ENCODE measurements around the gene NID2.

Gene NID2

DNA sequence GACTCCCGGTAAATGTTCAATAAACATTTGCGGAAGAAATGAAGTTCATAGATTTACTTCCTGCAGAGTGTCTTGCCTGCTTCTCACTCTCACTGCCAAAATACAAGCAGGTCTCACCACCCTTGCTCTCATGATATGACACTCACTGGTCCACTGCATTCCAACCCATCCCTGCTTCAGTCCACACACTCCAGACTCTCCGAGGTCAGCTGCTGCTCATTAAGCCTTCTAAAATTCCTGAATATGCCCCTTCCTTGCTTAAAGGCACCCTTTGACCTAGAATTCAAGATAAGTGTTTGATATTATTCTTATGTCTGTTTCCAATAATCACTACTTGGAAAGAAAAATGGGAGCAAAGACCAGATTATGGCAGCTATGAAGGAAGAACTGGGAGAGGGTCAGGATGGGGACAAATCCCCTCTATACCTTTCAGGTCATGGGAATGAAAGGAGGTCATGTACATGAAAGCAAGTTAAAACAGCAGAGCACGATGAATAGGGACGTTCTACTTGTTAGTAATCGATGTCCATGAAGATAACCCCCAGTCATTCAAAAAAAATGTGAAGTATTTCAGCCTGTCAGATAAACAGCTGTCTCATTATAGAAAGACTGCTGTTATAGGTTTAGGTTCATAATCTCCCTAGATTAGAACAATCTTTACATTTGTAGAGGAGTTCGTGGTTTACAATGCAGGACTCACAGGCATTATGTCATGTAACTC lies 10.5 kb upstream of the NID2 start:
- no peak for DNase-seq

DNA sequence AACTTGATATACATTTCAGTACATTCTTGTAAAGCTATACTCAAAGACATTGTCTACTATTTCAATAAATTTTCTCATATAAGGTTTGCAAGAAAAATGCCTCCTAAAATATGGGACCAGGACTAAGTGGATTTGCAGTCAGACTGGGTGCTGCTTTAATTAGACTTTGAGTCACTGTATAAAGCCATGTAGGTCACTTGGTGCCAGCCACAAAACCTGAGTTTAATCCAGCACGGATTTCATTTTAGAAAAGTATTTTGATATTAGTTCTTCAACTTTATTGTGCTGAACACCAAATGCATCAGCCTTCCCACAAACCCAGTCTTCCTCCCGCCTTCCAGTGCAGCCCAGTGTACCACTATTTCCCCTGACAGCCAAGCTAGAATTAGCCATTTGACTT lies 9.9 kb upstream of the NID2 start:
- no peak for DNase-seq

DNA sequence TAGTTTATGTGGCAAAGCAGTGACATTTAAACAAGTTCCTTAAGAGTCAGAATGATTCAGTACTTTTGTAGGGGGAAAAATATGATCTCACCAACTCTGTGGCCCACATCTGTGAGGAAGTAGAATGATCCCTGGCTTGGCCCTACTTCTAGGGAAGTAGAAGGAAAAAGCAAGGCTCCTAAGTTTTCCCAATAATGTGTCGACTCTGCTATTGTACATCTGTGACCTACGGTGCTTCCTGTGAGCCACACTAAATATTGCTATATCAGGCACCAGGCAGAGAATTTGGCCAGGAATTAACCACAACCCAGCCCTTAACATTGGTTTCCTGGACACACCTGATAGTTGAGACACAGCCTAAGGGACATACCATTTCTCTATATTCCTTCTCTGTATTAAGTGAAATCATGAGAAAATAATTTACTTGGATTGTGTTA lies 9.3 kb upstream of the NID2 start:
- no peak for DNase-seq

DNA sequence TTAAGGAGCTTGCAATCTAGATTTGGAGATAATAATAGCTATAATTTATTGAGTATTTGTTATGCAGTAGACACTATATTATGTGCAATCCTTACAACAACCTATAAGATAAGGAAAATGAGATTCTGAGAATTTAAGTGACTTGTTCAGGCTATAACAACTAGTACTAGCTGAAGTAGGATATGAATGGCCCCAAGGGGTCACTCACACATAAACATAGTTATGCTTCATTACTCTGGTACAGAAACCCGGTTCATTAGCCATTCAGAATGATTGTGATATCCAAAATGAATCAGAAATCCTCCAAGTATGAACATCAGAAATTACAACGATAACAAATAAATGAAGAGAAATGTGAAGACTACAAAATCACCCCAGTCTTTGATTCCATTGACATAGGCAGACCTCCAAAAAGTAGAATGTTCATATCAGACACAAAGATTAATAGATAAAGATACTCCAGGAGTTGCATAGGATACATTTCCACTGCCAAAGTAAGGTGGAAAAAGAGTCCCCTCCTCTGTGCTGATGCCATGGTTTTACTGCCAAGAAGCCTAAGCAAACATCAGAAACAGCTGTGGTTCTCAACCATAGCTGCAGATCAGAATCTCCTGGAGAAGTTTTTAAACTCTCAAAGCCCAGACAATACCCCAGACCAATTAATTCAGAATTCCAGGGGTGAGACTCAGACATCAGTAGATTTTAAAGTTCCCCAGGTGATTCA lies 8.6 kb upstream of the NID2 start:
- no peak for DNase-seq

DNA sequence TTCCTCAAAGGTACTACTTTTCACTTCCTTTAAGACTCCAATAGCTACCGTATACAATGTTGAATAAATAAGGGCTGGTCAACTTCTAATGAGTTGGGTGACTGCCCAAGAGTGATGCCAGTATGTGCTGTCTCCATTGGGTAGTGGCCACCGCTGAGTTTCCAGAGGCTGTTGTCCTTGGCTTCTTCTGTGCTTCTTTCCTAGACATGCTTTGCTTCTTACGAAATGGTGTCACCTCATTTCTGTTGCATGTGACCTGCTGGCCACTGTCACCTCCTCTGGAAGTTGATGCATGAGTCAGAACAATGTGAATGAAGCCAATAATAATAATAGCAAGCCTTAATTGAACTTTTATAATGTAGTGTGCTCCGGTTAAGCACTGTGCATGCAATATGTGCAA lies 7.5 kb upstream of the NID2 start:
- DNase-seq, result no peak

DNA sequence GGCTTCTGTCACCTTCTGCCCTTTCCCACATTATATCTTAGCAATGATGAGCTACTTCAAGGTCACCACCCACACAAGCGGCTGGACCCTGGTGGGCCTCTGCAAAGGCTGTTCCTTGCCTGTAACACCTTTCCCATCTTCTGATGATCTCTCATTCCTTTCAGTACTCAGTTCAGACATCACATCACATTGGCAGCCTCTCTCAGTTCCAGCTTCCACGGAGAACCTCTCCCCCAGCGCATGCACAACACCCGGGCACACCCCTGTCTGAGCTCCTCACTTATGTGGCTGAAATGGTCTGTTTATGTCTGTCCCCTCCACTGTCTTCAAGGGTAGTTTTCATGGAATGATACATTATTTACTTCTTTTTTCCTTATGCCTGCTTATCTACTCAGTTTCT lies 6.5 kb upstream of the NID2 start:
- no peak for DNase-seq

DNA sequence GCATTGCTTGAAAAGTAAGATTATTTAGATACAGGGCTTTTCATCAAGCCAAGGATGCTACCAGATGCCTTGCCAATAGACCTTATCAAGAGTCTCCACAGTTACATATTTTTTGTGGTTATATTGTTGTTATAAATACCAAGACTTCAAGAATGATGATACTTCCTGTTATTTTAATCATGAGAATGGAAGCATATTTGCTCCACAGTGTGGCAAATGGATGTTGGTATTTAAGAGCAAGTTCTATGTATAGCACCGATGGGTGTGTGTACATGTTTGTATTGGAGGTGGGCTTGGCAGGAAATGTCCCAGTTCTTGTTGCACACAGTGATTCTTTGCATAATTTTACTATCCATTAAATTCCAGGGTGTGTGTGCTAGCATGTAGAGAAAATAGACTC lies 4.4 kb upstream of the NID2 start:
- no peak for DNase-seq

DNA sequence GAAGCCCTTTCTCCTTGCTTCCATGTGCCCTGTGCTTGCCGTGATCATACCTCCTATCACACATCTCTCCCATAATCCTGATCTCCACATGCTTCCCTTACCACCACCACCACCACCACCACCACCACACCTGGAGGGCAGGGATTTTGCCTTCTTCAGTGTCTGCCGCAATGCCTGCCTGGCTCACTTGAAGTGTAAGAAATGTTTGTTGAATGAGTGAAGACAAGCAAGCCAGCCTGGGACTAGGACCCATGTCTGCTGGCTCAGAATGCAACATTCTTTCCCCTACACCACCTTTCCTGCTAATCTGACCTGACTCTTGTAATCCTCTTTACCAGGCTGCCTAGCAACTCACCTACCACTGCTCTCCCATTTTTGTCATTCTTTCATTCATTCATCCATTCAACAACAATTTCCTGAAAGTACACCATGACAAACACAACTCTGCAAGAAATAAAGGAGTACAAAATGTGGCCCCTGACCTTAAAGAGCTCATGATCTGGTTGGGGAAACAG lies 3.5 kb upstream of the NID2 start:
- no peak for DNase-seq

DNA sequence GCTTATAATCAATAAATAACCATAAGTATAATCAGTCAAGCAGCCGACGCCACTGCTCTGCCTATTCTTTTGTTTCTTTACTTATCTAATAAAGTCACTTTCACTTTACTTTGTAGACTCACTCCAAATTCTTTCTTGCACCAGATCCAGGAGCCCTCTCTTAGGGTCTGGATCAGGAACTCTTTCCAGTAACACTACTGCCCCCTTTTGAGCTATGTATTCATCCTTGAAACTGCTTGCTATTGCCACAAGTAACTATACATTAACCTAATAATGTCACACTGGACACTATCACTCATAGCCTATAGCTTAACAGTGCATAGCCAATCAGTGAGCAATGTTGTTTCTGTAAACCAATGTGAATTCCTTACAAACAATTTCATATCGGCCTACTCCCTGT lies 2.8 kb upstream of the NID2 start:
- DNase-seq, result no peak

DNA sequence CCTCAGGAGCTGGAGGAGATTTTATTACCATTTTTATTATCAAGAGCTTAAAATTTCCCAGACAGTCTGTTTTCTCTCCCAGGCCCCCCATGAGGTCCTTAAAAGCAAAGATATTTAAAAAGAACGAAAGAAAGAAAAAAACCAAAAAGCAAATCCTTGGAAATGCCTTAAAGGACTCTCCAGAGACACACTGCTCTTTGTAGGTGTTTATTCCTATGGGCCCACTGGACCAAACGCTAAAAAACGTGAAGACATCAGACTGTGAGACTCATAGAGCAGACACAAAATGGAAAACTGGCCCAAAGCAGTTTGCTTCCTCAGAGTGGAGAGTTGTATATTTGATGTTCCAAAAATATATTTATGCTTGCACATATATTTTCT lies 1.2 kb upstream of the NID2 start:
- no peak for DNase-seq

DNA sequence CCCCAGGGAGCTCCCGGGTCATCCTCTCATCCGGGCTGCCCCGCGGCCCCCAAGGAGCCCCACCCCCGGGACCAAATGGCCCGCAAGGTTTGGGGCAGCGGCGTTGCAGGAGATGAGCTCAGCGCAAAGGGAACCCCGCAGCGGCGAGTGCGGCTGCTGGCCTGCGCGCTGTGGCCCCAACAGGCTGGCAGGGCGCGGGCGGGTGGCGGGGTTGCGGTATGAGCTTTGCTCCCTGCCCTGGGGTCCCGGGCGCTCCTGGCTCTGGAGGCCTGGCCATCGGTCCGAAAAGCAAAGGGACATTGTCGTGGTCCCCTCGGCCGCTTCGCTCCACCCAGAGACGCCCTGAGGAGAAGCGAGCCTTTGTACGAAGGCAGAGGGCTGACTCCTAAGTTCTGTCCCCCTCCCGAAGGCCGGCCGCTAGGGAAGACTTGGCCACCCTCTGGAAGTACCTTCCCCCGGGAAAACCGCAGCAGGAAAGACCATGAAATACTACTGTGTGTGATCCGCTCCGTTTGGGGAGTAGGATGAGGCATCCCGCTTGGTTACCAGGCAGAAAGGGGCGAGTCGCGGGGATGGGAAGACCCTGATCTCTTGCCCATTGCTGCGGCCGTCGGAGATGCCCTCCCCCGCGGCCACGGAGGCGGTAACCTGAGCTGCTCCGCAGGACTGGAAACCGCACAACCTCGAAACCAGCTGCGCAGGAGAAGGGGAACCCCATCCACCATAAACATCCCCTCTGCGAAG lies 620 bp upstream of the NID2 start:
- no peak for DNase-seq

DNA sequence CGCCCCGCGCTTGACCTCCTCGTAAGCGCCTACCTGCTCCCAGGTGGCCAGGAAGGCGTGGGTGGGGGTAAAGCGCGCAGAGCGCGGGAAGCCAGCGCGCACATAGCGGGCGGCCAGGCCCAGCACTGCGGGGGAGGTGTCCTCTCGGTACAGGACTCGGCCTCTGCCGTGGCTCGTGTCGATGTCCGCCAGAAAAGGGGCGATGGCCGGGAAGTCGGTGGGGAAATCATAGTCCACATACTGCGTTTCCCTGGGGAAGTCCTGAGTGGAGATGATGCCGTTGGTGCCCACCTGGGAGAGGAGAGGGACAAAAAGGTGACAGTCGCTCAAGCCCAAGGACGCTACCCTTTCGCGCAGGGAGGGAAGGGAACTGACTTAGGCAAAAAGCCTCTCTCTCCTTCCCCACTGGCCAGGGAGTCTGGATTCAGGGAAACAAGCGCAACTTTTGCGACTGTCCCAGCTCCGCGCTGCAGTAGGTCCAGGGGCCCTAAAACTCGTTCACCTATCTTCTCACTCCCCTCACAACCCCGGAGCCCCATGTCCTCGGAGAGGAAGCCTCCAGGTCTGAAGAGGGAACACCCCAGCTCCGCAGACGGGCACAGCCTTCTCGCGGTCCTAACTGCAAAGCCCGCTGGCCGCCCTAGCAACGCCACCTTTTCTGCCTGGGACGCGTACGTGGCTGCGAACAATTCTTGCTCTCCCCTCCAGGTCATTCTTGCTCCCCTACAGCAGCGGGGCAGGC lies 815 bp downstream of the NID2 start:
- DNase-seq, result no peak

DNA sequence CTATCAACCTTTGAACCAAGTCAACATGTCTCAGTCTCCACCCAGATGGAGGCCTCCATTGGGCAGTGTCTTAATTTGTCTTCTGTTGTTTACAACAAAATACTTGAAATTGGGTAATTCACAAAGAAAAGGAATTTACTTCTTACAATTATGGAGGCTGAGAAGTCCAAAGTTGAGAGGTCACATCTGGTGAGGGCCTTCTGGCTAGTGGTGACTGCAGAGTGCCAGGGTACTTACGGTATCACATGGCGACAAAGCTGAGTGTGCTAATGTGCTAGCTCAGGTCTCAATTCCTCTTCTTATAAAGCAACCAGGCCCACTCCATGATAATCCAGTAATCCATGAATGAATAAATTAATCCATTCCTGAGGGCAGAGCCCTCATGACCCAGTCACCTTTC lies 4.7 kb downstream of the NID2 start:
- no peak for DNase-seq

DNA sequence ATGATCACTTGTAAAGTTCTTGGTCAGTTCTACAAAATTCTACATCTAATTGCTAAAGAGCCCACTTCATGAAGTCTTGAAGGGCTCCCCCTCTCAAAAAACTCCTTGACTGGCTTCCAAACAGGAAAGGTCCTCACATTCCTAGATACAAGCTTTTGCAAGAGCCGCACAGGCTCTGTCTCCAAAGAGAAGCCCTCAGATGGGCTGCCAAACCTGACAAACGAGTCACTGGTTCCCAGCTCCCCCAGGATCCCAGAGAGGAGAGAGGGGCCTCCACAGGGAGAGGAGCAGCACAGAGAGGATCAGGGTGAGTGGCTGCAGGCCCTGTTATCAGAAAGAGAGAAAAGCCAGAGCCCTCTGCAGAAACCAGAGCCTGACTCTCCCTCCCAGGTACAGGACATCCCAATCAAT lies 5.8 kb downstream of the NID2 start:
- no peak for DNase-seq

DNA sequence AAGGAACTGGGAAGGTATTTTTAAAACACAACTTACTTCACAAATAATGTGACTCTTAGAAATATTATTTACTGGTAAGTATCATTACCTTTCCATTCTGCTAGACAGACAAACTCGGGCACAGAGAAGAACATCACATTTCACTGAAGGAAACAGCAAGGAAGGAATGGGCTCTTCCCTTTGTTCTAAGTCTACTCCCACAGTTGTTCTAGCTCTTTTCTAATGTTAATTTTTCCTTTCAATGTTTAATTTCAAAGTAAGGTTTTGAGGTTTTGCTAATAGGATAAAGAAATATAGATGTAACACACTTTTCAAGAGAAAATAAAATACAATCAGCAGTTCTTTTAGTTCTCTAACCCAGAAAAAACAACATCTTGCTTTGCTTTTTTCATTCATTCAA lies 7.0 kb downstream of the NID2 start:
- no peak for DNase-seq

DNA sequence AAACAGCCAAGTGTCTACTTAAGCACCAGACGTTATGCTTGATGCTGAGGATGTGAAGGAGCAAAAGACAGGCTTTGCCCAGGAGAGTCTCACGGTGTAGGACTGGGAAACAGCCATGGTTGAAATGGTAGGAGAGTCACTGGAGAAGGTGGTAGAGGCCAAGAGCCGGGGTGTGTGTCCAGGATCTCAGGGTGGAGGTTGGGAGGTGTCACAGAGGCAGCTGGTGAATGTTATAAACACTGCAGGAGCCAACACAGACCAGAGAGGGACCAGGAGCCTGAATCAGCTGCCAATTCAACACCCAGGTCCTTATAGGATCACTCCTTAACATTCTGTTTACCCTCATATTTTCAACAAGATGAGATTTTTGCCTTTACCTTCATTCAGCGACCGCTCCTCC lies 7.5 kb downstream of the NID2 start:
- DNase-seq, result no peak

DNA sequence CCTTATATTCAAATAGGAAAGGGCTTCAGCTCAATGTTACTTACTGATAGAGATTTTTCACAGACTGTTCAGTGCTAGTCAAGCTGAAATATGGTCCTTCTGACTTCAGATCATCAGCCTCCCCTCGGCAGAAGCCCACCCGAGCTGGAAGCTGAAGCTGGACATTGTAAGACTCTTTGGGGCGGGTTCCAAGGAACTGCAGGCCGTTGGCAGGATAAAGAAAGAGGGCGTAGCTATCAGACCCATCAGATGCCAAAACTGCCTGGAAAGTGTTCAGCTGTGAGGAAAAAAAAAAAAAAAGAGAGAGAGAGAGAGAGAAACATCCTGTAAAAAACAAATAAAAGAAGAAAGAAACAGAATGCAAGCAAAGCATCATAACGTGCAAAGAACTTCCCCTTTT lies 8.8 kb downstream of the NID2 start:
- no peak for DNase-seq

DNA sequence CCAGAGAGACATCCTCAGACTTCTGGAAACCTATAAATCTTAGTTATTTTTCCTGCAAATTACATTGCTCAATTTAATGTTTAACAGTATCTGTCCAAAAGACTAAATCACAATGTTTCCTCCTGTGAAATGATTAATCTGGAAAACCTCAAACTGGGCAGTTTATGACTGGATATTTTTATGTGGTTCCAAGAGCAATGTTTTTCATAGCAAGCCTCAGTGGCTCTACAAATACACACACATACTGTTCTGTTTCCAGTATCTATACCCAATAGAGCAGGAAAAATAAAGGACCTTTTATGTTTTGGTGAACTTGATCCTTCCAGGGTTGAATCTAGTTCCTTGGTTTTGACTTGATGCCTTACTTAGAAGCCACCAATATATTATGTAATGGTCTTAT lies 9.2 kb downstream of the NID2 start:
- no peak for DNase-seq

DNA sequence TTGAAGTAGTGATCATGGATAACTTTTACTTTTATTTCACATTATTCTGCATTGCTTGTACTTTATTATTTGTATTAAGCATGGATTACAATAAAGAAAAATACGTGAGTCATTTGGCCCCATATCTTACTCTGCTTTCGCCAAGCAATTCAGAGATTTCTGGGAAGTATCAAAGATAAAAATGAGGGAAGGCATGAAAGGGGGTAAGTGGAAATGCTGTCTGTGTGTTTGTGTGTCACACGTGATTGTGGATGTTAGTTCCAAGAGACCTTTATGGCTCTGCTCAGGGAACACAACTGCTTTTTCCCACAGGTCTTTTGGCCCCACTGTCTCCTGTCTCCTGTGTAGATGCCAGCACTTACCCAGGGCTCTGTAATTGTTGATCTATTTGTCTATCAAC lies 10.5 kb downstream of the NID2 start:
- no peak for DNase-seq

DNA sequence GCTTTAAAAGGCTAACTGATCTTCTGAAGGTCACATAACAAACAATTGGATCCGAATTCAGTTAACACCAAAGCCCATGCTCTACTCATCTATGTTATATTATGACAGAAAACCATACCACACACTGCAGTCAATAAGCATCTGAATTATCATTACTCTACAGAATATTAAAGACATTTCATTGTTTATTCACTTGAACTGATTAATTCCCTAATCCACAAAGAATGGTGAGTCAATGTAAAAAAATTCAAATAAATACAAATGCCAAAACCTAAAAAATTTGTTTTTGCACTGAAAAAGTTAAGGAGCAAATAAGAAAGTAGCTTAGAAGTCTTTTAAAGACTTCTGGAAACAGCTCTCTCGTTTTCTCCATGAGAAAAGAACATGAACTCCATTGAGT lies 13.7 kb downstream of the NID2 start:
- DNase-seq, result no peak

DNA sequence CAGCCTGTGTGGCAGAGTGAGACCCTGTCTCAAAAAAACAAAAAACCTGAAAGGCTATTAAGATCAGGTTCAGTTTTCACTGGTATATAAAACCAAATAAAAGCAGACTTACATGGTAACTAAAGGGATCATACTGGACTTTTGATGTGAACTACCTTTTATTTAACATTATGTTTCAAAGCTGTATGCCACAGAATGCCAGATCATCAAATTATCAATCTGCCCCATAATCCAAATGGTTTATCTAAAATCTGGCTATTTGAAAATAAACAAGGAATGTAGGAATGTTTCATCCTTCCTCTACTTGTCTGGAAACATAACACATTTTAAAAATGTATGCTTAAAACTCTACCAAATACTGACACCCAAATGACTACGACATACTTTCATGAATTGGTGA lies 14.2 kb downstream of the NID2 start:
- no peak for DNase-seq

DNA sequence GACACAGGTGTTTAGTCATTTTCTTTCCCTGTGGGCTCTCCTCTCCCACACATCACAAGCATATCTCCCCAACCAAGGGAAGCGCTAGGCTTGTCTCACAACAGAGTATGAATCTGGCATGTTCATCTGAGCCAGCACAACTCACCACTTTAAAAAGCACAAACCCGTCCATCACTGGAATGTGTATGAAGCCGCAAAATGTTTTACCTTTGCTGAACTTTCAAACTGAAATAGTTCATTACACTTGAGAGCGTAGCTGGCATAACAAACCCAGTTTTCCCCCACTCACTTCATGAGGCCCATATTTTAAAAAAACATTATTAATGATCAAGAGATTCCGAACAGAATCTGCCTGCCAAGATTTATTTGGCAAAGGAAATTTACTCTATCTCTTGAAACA lies 15.8 kb downstream of the NID2 start:
- no peak for DNase-seq

DNA sequence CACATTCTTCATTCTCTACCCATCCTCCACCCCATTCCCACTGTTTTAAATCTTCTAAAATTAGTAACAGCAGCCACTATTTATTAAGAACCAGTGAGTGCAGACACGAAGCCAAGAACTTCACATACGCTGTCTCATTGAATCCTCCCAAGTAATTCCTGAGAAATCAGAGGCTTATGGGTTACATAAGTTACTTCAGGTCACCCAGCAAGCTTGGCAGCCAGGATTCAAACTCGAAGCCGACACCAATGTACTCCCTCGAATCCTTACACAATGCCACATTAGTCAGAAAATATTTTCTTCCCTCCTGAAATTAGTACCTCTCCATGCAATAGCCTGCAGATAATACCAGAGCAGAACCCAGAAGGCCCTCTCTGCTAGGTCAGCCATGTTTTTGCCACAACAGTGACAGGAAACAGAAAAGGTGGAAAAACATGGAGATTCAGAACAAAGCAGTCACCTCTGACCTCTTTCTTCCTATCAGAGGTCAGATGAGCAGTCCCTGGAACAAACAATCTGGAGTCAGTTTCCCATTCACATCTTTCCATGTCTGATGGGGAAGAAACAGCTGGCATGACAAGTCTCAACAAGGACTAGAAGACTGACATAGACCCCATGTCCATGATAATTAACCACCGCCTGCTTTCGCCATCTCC lies 16.4 kb downstream of the NID2 start:
- no peak for DNase-seq

Measured in MV-4-11 (cell line).